LNCaP clone FGC (cell line): ENCODE data around the gene OR52B6.

Experiments used
- DNase-seq: peaks from one replicate; pipeline ENCODE4 v3.0.0-alpha.2; 2011; ENCODE audit warnings: low read depth
- H3K4me3 ChIP-seq: 2 replicates; pipeline ENCODE4 v1.5.1; 2011; ENCODE audit warnings: mild to moderate bottlenecking, low read depth, low read length, control low read depth
- CTCF ChIP-seq: IDR thresholded peaks from 2 replicates; pipeline ENCODE4 v1.5.1; 2012; ENCODE audit warnings: mild to moderate bottlenecking; ENCODE audit not compliant: control insufficient read depth, insufficient read depth; ENCODE audit errors: extremely low read depth

Gene OR52B6

DNA sequence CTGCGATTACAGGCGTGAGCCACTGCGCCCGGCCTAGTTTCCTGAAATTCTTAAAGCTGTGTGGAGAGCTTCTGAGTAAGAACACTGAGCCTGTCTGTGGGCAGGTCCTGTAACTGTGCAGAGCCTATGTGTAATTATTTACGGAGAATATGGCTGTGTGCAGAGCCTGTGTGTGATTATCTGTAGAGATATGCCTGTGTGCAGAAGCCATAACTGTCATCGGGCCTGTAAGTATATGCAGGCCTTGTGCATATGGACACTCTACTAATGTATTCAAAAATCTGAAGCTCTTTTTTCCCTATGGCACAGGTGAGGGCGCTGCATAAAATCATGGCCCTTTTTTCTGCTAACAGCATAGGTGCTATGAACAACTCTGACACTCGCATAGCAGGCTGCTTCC, at the start of gene OR52B6:
OR52B6 (plus strand) TSS at position 301 of the 400 bp plus-strand sequence; CDS start at position 301, 0 bp downstream.
- no peak for DNase-seq
- TF ChIP-seq CTCF, result no peak
- no peak within 1 kb of the TSS for H3K4me3 ChIP-seq

DNA sequence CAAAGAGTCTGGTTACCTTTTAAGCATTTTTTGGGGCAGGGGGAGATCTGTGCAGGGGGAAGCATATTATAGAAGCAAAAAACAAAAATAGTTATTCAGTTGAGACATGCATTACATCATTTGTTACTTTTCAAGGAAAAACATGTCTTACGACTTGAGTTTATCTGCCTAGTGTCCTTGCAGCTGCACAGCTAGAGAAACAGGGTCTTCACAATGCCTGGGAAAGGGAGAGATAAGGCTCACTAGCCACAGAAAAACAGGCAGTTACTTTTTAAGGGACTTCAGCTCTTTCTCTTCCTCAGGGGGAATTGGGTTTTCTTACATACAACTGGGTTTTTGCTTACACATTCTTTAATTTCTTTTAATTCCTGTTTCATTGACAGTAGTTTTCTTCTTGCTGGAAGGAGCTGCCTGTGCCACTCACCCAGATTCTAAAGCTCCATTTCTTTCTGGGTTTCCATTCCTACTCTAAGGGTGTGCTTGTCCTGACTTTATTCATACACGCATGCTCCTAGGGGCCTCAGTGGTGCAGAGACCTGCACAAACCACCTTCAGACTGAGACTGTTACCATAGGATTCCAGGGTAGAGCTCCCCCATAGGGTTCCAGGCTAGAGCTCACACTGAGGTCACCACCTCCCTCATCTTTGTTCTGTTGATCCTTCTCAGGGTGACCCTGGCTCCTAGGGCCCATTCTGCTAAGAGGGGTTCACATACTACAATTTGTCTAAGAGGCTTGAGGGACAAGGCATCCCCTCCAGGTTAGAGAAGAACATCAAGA, 49.4 kb upstream of the OR52B6 start:
- no peak for DNase-seq
- H3K4me3 ChIP-seq, result no peak overlapping the region
- TF ChIP-seq CTCF, result no peak

DNA sequence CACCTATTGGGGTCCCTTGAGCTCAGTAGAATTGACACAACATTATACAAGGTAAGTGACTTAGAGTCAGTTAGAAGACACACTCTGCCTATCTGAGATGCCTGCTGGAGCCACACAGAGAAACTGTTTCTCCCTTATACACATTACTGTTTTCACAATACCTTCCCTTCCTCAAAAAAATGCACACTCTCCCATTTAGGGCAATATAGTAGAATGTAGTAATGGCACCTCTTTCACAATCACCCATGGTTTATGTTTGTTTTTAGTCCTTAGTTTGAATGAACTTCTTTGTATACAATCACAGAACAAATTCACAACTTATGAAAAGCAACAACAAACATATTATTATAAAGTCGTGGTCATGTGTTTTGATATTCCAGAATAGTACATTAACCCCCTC, 46.6 kb upstream of the OR52B6 start:
- no peak for DNase-seq
- H3K4me3 ChIP-seq, result no peak overlapping the region
- no peak for TF ChIP-seq CTCF

DNA sequence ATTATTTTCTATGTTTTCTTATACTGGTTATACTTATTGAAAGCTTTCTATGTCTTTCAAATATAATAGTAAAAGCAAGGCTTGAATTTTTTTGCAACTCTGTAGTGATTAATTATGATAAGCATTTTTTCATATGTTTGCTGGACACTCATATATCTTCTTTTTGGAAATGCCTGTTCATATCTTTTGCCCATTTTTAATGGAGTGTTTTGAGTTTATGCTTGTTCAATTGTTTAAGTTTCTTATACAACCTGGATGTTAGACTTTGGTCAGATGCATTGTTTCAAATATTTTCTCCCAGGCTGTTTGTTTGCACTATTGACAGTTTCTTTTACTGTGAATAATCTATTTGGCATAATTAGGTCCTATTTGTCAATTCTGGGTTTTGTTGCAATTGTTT, 44.2 kb upstream of the OR52B6 start:
- TF ChIP-seq CTCF, result no peak
- DNase-seq, result no peak

DNA sequence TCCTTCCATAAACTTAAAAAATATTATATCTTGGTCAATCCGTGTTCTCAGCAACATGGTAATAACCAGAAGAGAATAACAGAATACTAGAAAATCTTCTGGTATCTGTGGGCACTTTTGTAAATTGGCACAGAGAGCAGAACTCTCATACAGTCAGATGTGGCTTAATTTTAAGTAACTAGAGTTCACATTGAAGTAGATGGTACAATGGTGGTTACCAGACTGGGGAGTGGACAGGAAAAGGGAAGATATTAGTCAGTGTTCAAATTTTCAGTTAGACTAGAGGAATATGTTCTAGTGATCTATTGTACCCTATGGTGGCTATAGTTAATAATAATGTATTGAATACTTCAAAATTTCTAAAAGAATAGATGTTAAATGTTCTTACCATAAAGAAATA, 39.2 kb upstream of the OR52B6 start:
- TF ChIP-seq CTCF, result no peak
- no peak for DNase-seq
- H3K4me3 ChIP-seq, result no peak overlapping the region

More for the DNA sequence above, 44.2 kb upstream of the OR52B6 start:
- H3K4me3 ChIP-seq, result no peak overlapping the region

- TF ChIP-seq CTCF, result no peak
- H3K4me3 ChIP-seq, result no peak overlapping the region
- no peak for DNase-seq
These were observed 34.2 kb upstream of the OR52B6 start for GRCh38 chr11:5546457-5546856.

- TF ChIP-seq CTCF, result no peak
These were observed 32.7 kb upstream of the OR52B6 start for GRCh38 chr11:5547982-5548381.

More at GRCh38 chr11:5547982-5548381, 32.7 kb upstream of the OR52B6 start:
- H3K4me3 ChIP-seq, result no peak overlapping the region
- DNase-seq, result no peak
